Endothelial cell (in vitro differentiated cells): Measurements from ENCODE around the gene FAM117A. TPM values are rescaled to one million over a fixed set of nuclear protein-coding genes. Genes with fewer than 3 reads are reported as not detected.

ENCODE experiments used
- DNase-seq: peaks from one replicate; pipeline ENCODE4 v3.0.0; 2021; ENCODE audit warnings: low spot score
- H3K27ac Mint-ChIP-seq: one replicate; pipeline ENCODE4 v1.8.0; 2021; ENCODE audit warnings: mixed read lengths, inconsistent platforms; ENCODE audit not compliant: unreplicated experiment
- H3K27me3 Mint-ChIP-seq: one replicate; pipeline ENCODE4 v1.8.0; 2021; ENCODE audit warnings: mild to moderate bottlenecking, moderate library complexity, mixed read lengths, inconsistent platforms; ENCODE audit not compliant: unreplicated experiment
- H3K36me3 Mint-ChIP-seq: one replicate; pipeline ENCODE4 v1.8.0; 2021; ENCODE audit warnings: mild to moderate bottlenecking, low read depth, mixed read lengths, inconsistent platforms; ENCODE audit not compliant: unreplicated experiment
- H3K4me1 Mint-ChIP-seq: one replicate; pipeline ENCODE4 v1.8.0; 2021; ENCODE audit warnings: mild to moderate bottlenecking, mixed read lengths, inconsistent platforms; ENCODE audit not compliant: unreplicated experiment
- H3K4me3 Mint-ChIP-seq: one replicate; pipeline ENCODE4 v1.8.0; 2021; ENCODE audit warnings: mild to moderate bottlenecking, mixed read lengths, inconsistent platforms; ENCODE audit not compliant: unreplicated experiment
- H3K9me3 Mint-ChIP-seq: one replicate; pipeline ENCODE4 v1.8.0; 2021; ENCODE audit warnings: mixed read lengths, inconsistent platforms; ENCODE audit not compliant: unreplicated experiment
- CTCF ChIP-seq: fragments of 200-600 bp; sonication (generic); IDR thresholded peaks from one replicate; pipeline ENCODE4 v1.5.0; 2021; ENCODE audit warnings: antibody characterized with exemption; ENCODE audit not compliant: unreplicated experiment
- total RNA-seq: library from RNA; stranded (reverse); fragmentation: NEBNext Ultra II Directional; extraction: Animal tissue kit (Norgen Biotek cat#: 25700); gene quantifications from one replicate; pipeline ENCODE4 v1.2.1, GENCODE V29; 2021; ENCODE audit not compliant: unreplicated experiment

FAM117A gene
- total RNA-seq, 1 donor from 2014 or later = 9.2 TPM

GRCh38 chr17:49700960-49701359, 63.0 kb downstream of the FAM117A start:
- peak overlapping the region; percentile 3 for H3K4me3 Mint-ChIP-seq
- H3K4me1 Mint-ChIP-seq = peaks cover 7% of the 10 kb centered on the region
- no peak for TF ChIP-seq CTCF
- H3K36me3 Mint-ChIP-seq = peaks cover 37% of the 10 kb centered on the region
- H3K9me3 Mint-ChIP-seq = no peaks in the 10 kb centered on the region
- no peak overlapping the region for H3K27ac Mint-ChIP-seq
- H3K27me3 Mint-ChIP-seq = peaks cover 5% of the 10 kb centered on the region
- DNase-seq = no peak

GRCh38 chr17:49699966-49700575, 63.9 kb downstream of the FAM117A start:
- Mint-ChIP-seq H3K9me3 (no peaks in the 10 kb centered on the region), H3K36me3 (peaks cover 31% of the 10 kb centered on the region), H3K27me3 (peaks cover 7% of the 10 kb centered on the region), H3K4me1 (peaks cover 6% of the 10 kb centered on the region), H3K4me3 (peak overlapping the region; percentile 21), H3K27ac (no peak overlapping the region)
- no peak for DNase-seq
- no peak for TF ChIP-seq CTCF

GRCh38 chr17:49698005-49698404, 65.9 kb downstream of the FAM117A start:
- no peak for TF ChIP-seq CTCF
- peaks cover 9% of the 10 kb centered on the region for H3K27me3 Mint-ChIP-seq
- peaks cover 13% of the 10 kb centered on the region for H3K4me1 Mint-ChIP-seq

GRCh38 chr17:49696233-49696761, 67.6 kb downstream of the FAM117A start:
- Mint-ChIP-seq H3K27ac (no peak overlapping the region), H3K36me3 (peaks cover 19% of the 10 kb centered on the region), H3K4me3 (no peak overlapping the region), H3K9me3 (no peaks in the 10 kb centered on the region), H3K27me3 (peaks cover 9% of the 10 kb centered on the region), H3K4me1 (peaks cover 21% of the 10 kb centered on the region)
- TF ChIP-seq CTCF = no peak
- no peak for DNase-seq

More at GRCh38 chr17:49698005-49698404, 65.9 kb downstream of the FAM117A start:
- H3K4me3 Mint-ChIP-seq = no peak overlapping the region
- H3K27ac Mint-ChIP-seq = no peak overlapping the region
- DNase-seq = no peak
- peaks cover 25% of the 10 kb centered on the region for H3K36me3 Mint-ChIP-seq
- no peaks in the 10 kb centered on the region for H3K9me3 Mint-ChIP-seq

GRCh38 chr17:49695698-49696232, 68.2 kb downstream of the FAM117A start:
- H3K4me3 Mint-ChIP-seq = no peak overlapping the region
- H3K9me3 Mint-ChIP-seq = no peaks in the 10 kb centered on the region
- no peak for DNase-seq
- peaks cover 25% of the 10 kb centered on the region for H3K4me1 Mint-ChIP-seq
- peaks cover 9% of the 10 kb centered on the region for H3K27me3 Mint-ChIP-seq
- H3K36me3 Mint-ChIP-seq = peaks cover 14% of the 10 kb centered on the region
- TF ChIP-seq CTCF = no peak
- no peak overlapping the region for H3K27ac Mint-ChIP-seq
